ENCODE data around the gene LENG9.

- no peak for TF ChIP-seq POLR2A (IDR thresholded peaks at IDR 0.05; ENCODE audit: extremely low read depth, insufficient read length)
- peak; percentile 46 for TF ChIP-seq CTCF (IDR thresholded peaks at IDR 0.05; ENCODE audit: low read depth, low read length)
- TF ChIP-seq MAX (IDR thresholded peaks at IDR 0.05; ENCODE audit: low read depth, low read length): no peak
Measured at GRCh38 chr19:54481326-54481930, 17.9 kb upstream of the LENG9 start.

Data from NB4 (cell line).